Psoas muscle (tissue), 8 donors: Measurements from ENCODE around the gene PHKB. TPM values are rescaled to one million over a fixed set of nuclear protein-coding genes. Genes with fewer than 3 reads are reported as not detected.

ENCODE experiments used
- ATAC-seq, 4 donors: fragments of 200-7000 bp; cut with Tn5 transposase; one replicate each; pipeline ENCODE4 v1.9.1; 2020; ENCODE audit warnings: moderate library complexity in 3 of 4, mild to moderate bottlenecking in 2 of 4
- DNase-seq, 2 donors: peaks; one replicate each; pipeline ENCODE4 v3.0.0-alpha.2; 2020
- H3K27ac ChIP-seq: fragments of 200-600 bp; one replicate; pipeline ENCODE4 v1.8.0; 2022
- H3K27me3 ChIP-seq, 3 donors: fragments of 200-600 bp in 1 of 3; one replicate each; pipeline versions ENCODE4 v1.6.1 to v1.8.0; 2013 to 2022; ENCODE audit warnings: low read length in 2 of 3, mild to moderate bottlenecking in 2 of 3, moderate library complexity in 1 of 3; ENCODE audit not compliant: insufficient read depth in 3 of 3
- H3K36me3 ChIP-seq, 2 donors: fragments of 200-600 bp in 1 of 2; one replicate each; pipeline versions ENCODE4 v1.6.1 to v1.8.0; 2013 to 2022; ENCODE audit warnings: low read depth in 1 of 2, mild to moderate bottlenecking in 1 of 2, moderate library complexity in 1 of 2; ENCODE audit not compliant: insufficient read depth in 1 of 2
- H3K4me1 ChIP-seq: fragments of 200-600 bp; one replicate; pipeline ENCODE4 v1.8.0; 2022
- H3K4me3 ChIP-seq: fragments of 200-600 bp; one replicate; pipeline ENCODE4 v1.8.0; 2022; ENCODE audit warnings: mild to moderate bottlenecking
- H3K9me3 ChIP-seq: fragments of 200-600 bp; one replicate; pipeline ENCODE4 v1.8.0; 2022
- CTCF ChIP-seq: fragments of 200-600 bp; IDR thresholded peaks from one replicate; pipeline ENCODE4 v1.8.0; 2022; ENCODE audit warnings: antibody characterized with exemption
- WGBS, 3 donors: extraction: QIAGEN DNeasy Blood & Tissue Kit; methylation state at CpG; one replicate each; pipeline versions ENCODE4 v1.1.6 to v1.1.7; 2013; 5-methylcytosine and 5-hydroxymethylcytosine counted together
- intact Hi-C, 2 donors: fragments of 100-400 bp; cut with DNase I; formaldehyde crosslinking; loops; one replicate each; pipeline versions ENCODE4 v1.11.0 to v1.14.2; 2022
- polyA plus RNA-seq, 3 donors: library from polyadenylated mRNA; stranded (reverse); fragments of 200-250 nt; gene quantifications; one replicate each; pipeline ENCODE4 v1.2.3, GENCODE V29; 2013
- total RNA-seq, 4 donors: library from RNA; stranded (reverse); fragmentation: NEBNext Ultra II Directional in 2 of 4; extraction: Animal tissue kit (Norgen Biotek cat#: 25700) in 2 of 4; gene quantifications; one replicate each; pipeline versions ENCODE4 v1.2.1 to v1.2.4, GENCODE V29; 2021 to 2023
- donor health status: healthy with polysubstance abuse.
- donor health status: DM: no; HTN: no; CAD: no; lungs with moderate emphysema.
- donor health status: Bipolar disorder and iron deficiency.
- donor health status: healthy.
- donor health status: DM: yes; HTN: yes; CAD: no.
- donor health status: DM: no; HTN: no; CAD: no.
- donor health status: DM: no; HTN: no; CAD: no.
- donor health status: DM: yes; HTN: yes; CAD: no.

Gene PHKB
- total and polyA plus RNA-seq, 7 donors = 18.8 to 87.7 (median 71.0) TPM

GRCh38 chr16:47523342-47524006 is 62.3 kb downstream of the PHKB start:
- ATAC-seq (no peak), DNase-seq (no peak)
- intact Hi-C loops = no loop called here
- Histone ChIP-seq H3K27me3 (no peaks in the 10 kb centered on the region), H3K27ac (no peak overlapping the region), H3K4me3 (no peak overlapping the region), H3K4me1 (peaks cover 16% of the 10 kb centered on the region), H3K36me3 (peaks cover 0 to under 1% of the 10 kb centered on the region in 2 donors), H3K9me3 (no peaks in the 10 kb centered on the region)
- WGBS, 3 donors = 79 to 80% (median 79%) methylated on average over 2 of the region's 2 CpGs
- no peak for TF ChIP-seq CTCF

- Histone ChIP-seq H3K27ac (no peak overlapping the region), H3K9me3 (no peaks in the 10 kb centered on the region), H3K27me3 (no peaks in the 10 kb centered on the region), H3K4me1 (peaks cover 16% of the 10 kb centered on the region), H3K36me3 (no peaks in the 10 kb centered on the region), H3K4me3 (no peak overlapping the region)
- no peak for ATAC-seq
- 73 to 80% (median 74%) methylated on average over 5 of the region's 5 CpGs for WGBS, 3 donors
- intact Hi-C loops = no loop called here
- TF ChIP-seq CTCF = no peak
- no peak for DNase-seq
Observed at GRCh38 chr16:47524007-47524405, 62.9 kb downstream of the PHKB start.

GRCh38 chr16:47528431-47528830 is 67.3 kb downstream of the PHKB start:
- intact Hi-C loops = no loop called here
- Histone ChIP-seq H3K36me3 (no peaks in the 10 kb centered on the region), H3K4me1 (peaks cover 3% of the 10 kb centered on the region), H3K27ac (no peak overlapping the region), H3K4me3 (no peak overlapping the region), H3K27me3 (no peaks in the 10 kb centered on the region), H3K9me3 (no peaks in the 10 kb centered on the region)
- WGBS, 3 donors = 88 to 91% (median 90%) methylated on average over 4 of the region's 4 CpGs
- no peak for ATAC-seq
- no peak for DNase-seq
- no peak for TF ChIP-seq CTCF

- TF ChIP-seq CTCF = no peak
- Histone ChIP-seq H3K36me3 (no peaks in the 10 kb centered on the region), H3K4me1 (no peaks in the 10 kb centered on the region), H3K27me3 (no peaks in the 10 kb centered on the region), H3K27ac (no peak overlapping the region), H3K9me3 (no peaks in the 10 kb centered on the region), H3K4me3 (no peak overlapping the region)
- no peak for ATAC-seq
- intact Hi-C loops = no loop called here
- 96 to 98% (median 97%) methylated on average over 7 to 8 of the region's 8 CpGs for WGBS, 3 donors
- no peak for DNase-seq
Observed at GRCh38 chr16:47533744-47534292, 72.7 kb downstream of the PHKB start.

GRCh38 chr16:47538472-47538871 is 77.3 kb downstream of the PHKB start:
- no peak for ATAC-seq
- 89 to 96% (median 92%) methylated on average over 1 of the region's 1 CpG for WGBS, 3 donors

More at GRCh38 chr16:47538472-47538871, 77.3 kb downstream of the PHKB start:
- TF ChIP-seq CTCF = no peak
- H3K4me3 ChIP-seq = no peak overlapping the region
- no peaks in the 10 kb centered on the region for H3K36me3 ChIP-seq
- intact Hi-C loops = no loop called here
- no peak overlapping the region for H3K27ac ChIP-seq
- DNase-seq = no peak
- peaks cover 30% of the 10 kb centered on the region for H3K9me3 ChIP-seq
- H3K27me3 ChIP-seq = no peaks in the 10 kb centered on the region
- no peaks in the 10 kb centered on the region for H3K4me1 ChIP-seq
